GM19468 (cell line): ENCODE results near the gene ELF5.

Experiments used
- ATAC-seq: cut with Tn5 transposase; IDR thresholded peaks from one replicate; pipeline ENCODE4 v1.9.1; 2021; ENCODE audit warnings: mild to moderate bottlenecking, moderate library complexity, moderate number of reproducible peaks; ENCODE audit not compliant: unreplicated experiment; ENCODE audit errors: extremely low read depth

The ELF5 gene

GRCh38 chr11:34513682-34514449 is at the start of gene ELF5:
Gene ELF5 (minus strand): TSS chr11:34513794. CDS start chr11:34505749, 8,045 bp downstream.
- no peak for ATAC-seq

- ATAC-seq: no peak
These were observed 49.4 kb upstream of the ELF5 start for GRCh38 chr11:34562976-34563375.

- ATAC-seq: no peak
These were observed 46.9 kb upstream of the ELF5 start for GRCh38 chr11:34560511-34560910.

- no peak for ATAC-seq
These were observed 45.1 kb upstream of the ELF5 start for GRCh38 chr11:34558673-34559072.

GRCh38 chr11:34558211-34558610 is 44.6 kb upstream of the ELF5 start:
- ATAC-seq: no peak

GRCh38 chr11:34552270-34552669 is 38.7 kb upstream of the ELF5 start:
- no peak for ATAC-seq

- ATAC-seq: no peak
These were observed 35.7 kb upstream of the ELF5 start for GRCh38 chr11:34549271-34549670.

GRCh38 chr11:34548278-34548677 is 34.7 kb upstream of the ELF5 start:
- no peak for ATAC-seq

GRCh38 chr11:34546511-34547209 is 33.1 kb upstream of the ELF5 start:
- no peak for ATAC-seq

GRCh38 chr11:34542089-34542488 is 28.5 kb upstream of the ELF5 start:
- ATAC-seq: no peak

GRCh38 chr11:34540870-34541269 is 27.3 kb upstream of the ELF5 start:
- ATAC-seq: no peak

GRCh38 chr11:34537636-34538035 is 24.0 kb upstream of the ELF5 start:
- no peak for ATAC-seq

- no peak for ATAC-seq
These were observed 22.5 kb upstream of the ELF5 start for GRCh38 chr11:34536056-34536455.

GRCh38 chr11:34534826-34535225 is 21.2 kb upstream of the ELF5 start:
- no peak for ATAC-seq

GRCh38 chr11:34531663-34532062 is 18.1 kb upstream of the ELF5 start:
- ATAC-seq: no peak

GRCh38 chr11:34530545-34531234 is 17.1 kb upstream of the ELF5 start:
- no peak for ATAC-seq

GRCh38 chr11:34529643-34530042 is 16.0 kb upstream of the ELF5 start:
- no peak for ATAC-seq

GRCh38 chr11:34528072-34528471 is 14.5 kb upstream of the ELF5 start:
- ATAC-seq: no peak

GRCh38 chr11:34525888-34526657 is 12.5 kb upstream of the ELF5 start:
- ATAC-seq: no peak

- ATAC-seq: no peak
These were observed 11.5 kb upstream of the ELF5 start for GRCh38 chr11:34525098-34525497.
